ENCODE data around the gene PRCP. TPM values are rescaled to one million over a fixed set of nuclear protein-coding genes. Genes with fewer than 3 reads are reported as not detected.

The PRCP gene
- total RNA-seq, 1 donor from 2014 or later = 29.8 TPM

DNA sequence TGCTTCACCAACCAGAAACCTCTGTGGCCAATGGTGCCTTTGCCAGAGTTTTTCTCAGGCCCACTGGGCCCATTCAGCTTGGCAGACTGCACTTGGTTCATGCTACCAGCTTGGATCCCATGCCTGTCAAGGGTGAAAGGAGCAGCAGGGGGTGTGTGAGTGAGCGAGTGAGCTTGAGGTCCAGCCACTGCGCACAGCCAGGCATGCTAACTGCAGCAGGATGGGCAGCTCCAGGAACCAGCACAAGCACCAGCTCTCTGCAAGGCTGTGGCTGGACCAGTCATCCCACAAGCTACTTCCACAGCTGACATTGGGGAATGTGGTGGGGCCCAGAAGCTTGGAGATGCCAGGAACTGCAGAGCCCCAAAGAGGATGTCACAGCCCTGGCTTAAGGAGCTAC lies 42.1 kb upstream of the PRCP start:
- no peak overlapping the region for H3K27ac Mint-ChIP-seq
- intact Hi-C loops (cut with micrococcal nuclease) = no loop called here
- H3K4me3 Mint-ChIP-seq = no peak overlapping the region
- no peaks in the 10 kb centered on the region for H3K27me3 Mint-ChIP-seq
- CTCF ChIA-PET = interaction anchor here (0.8 to 1.1 kb wide), 2 partner anchors 11 to 252 kb away, joined by 3 read pairs; no protein-coding TSS in a partner anchor
- POLR2A ChIA-PET = interaction anchor here (0.5 to 1.4 kb wide), 3 partner anchors 97 to 344 kb away, joined by 3 read pairs; partner anchors contain the start of gene CCDC90B
- H3K4me1 Mint-ChIP-seq = peaks cover 2% of the 10 kb centered on the region
- TF ChIP-seq, protein P1, sequence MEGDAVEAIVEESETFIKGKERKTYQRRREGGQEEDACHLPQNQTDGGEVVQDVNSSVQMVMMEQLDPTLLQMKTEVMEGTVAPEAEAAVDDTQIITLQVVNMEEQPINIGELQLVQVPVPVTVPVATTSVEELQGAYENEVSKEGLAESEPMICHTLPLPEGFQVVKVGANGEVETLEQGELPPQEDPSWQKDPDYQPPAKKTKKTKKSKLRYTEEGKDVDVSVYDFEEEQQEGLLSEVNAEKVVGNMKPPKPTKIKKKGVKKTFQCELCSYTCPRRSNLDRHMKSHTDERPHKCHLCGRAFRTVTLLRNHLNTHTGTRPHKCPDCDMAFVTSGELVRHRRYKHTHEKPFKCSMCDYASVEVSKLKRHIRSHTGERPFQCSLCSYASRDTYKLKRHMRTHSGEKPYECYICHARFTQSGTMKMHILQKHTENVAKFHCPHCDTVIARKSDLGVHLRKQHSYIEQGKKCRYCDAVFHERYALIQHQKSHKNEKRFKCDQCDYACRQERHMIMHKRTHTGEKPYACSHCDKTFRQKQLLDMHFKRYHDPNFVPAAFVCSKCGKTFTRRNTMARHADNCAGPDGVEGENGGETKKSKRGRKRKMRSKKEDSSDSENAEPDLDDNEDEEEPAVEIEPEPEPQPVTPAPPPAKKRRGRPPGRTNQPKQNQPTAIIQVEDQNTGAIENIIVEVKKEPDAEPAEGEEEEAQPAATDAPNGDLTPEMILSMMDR (IDR thresholded peaks at IDR 0.05) = no peak
- DNase-seq (no peak), ATAC-seq (ENCODE audit: low read depth) (no peak)
- no peaks in the 10 kb centered on the region for H3K9me3 Mint-ChIP-seq
- no peaks in the 10 kb centered on the region for H3K36me3 Mint-ChIP-seq (ENCODE audit: low read depth)

DNA sequence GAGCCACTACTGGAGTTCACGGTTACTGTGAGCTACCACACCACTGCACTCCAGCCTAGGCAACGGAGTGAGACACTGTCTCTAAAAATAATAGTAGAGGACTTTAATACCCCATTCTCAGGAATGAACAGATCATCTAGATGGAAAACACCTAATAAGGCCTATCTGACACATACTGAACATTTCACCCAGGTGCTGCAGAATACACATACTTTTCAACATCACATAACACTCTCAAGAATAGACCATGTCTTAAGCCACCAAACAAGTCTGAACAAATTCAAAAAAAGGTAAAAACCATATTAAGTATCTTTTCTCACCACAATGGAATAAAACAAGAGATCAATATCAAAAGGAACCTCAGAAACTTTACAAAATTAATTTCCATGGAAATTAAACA lies 39.2 kb upstream of the PRCP start:
- no peak for DNase-seq
- ChIA-PET CTCF (no interaction called here), POLR2A (no interaction called here)
- TF ChIP-seq, protein P1 (IDR thresholded peaks at IDR 0.05) = no peak
- H3K36me3 Mint-ChIP-seq (ENCODE audit: low read depth) = no peaks in the 10 kb centered on the region
- H3K9me3 Mint-ChIP-seq = no peaks in the 10 kb centered on the region
- no peaks in the 10 kb centered on the region for H3K27me3 Mint-ChIP-seq
- intact Hi-C loops (cut with micrococcal nuclease) = no loop called here
- no peak for ATAC-seq (ENCODE audit: low read depth)
- H3K4me3 Mint-ChIP-seq = no peak overlapping the region
- no peak overlapping the region for H3K27ac Mint-ChIP-seq
- H3K4me1 Mint-ChIP-seq = no peaks in the 10 kb centered on the region

- Mint-ChIP-seq H3K4me3 (no peak overlapping the region), H3K36me3 (ENCODE audit: low read depth) (peaks cover 2% of the 10 kb centered on the region), H3K9me3 (no peaks in the 10 kb centered on the region), H3K4me1 (peaks cover 9% of the 10 kb centered on the region), H3K27ac (no peak overlapping the region), H3K27me3 (no peaks in the 10 kb centered on the region)
- ChIA-PET CTCF (interaction anchor here (1.1 kb wide), 1 partner anchor 8 kb away, joined by 3 read pairs; no protein-coding TSS in a partner anchor), POLR2A (no interaction called here)
- intact Hi-C loops (cut with micrococcal nuclease) = no loop called here
- ATAC-seq (ENCODE audit: low read depth) (no peak), DNase-seq (no peak)
- TF ChIP-seq, protein P1 (IDR thresholded peaks at IDR 0.05) = no peak
These were observed 37.3 kb upstream of the PRCP start for GRCh38 chr11:82937554-82937953.

GRCh38 chr11:82936261-82936660 lies 36.0 kb upstream of the PRCP start:
- no peaks in the 10 kb centered on the region for H3K27me3 Mint-ChIP-seq
- no peak overlapping the region for H3K27ac Mint-ChIP-seq
- intact Hi-C loops (cut with micrococcal nuclease) = no loop called here
- H3K4me3 Mint-ChIP-seq = no peak overlapping the region
- CTCF ChIA-PET = no interaction called here
- POLR2A ChIA-PET = no interaction called here
- no peak for ATAC-seq (ENCODE audit: low read depth)
- peaks cover 22% of the 10 kb centered on the region for H3K4me1 Mint-ChIP-seq
- TF ChIP-seq, protein P1 (IDR thresholded peaks at IDR 0.05) = no peak
- H3K36me3 Mint-ChIP-seq (ENCODE audit: low read depth) = peaks cover 2% of the 10 kb centered on the region
- no peak for DNase-seq
- H3K9me3 Mint-ChIP-seq = no peaks in the 10 kb centered on the region

DNA sequence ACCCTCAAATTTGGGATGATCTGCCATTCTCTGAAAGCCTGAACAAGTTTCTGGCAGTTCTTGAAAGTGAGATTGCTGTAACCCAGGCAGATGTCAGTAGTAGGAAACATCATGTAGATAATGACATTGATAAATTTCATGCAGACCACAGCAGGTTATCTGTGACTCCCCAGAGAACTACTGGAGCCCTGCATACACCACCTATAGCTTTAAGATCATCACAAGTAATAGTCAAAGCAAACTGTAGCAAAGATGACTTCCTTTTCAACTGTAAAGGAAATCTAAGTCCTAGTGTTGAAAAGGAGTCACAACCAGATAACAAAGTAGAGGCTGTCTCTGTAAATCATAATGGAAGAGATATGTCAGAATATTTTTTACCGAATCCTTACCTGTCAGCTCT lies 32.3 kb upstream of the PRCP start:
- ChIA-PET CTCF (interaction anchor here (0.7 kb wide), 1 partner anchor 65 kb away, joined by 6 read pairs; no protein-coding TSS in a partner anchor), POLR2A (interaction anchor here (0.6 to 1.0 kb wide), 4 partner anchors 12 to 203 kb away, joined by 3 to 6 read pairs (median 4); no protein-coding TSS in a partner anchor)
- Mint-ChIP-seq H3K4me1 (peaks cover 57% of the 10 kb centered on the region), H3K27ac (peak overlapping the region; percentile 55), H3K9me3 (no peaks in the 10 kb centered on the region), H3K27me3 (no peaks in the 10 kb centered on the region), H3K4me3 (no peak overlapping the region), H3K36me3 (ENCODE audit: low read depth) (peaks cover 2% of the 10 kb centered on the region)
- DNase-seq (no peak), ATAC-seq (ENCODE audit: low read depth) (no peak)
- TF ChIP-seq, protein P1 (IDR thresholded peaks at IDR 0.05) = no peak
- intact Hi-C loops (cut with micrococcal nuclease) = no loop called here
